Epithelial cell of proximal tubule (primary cell): ENCODE measurements around the gene SLC15A1. TPM values are rescaled to one million over a fixed set of nuclear protein-coding genes. Genes with fewer than 3 reads are reported as not detected.

Experiments
- DNase-seq: peaks from one replicate; pipeline ENCODE4 v3.0.0-alpha.2; 2011; ENCODE audit warnings: low read depth
- H3K4me3 ChIP-seq: 2 replicates; pipeline ENCODE4 v1.5.1; 2011; ENCODE audit warnings: low read depth, mild to moderate bottlenecking, low read length
- CTCF ChIP-seq: conservative IDR thresholded peaks from 2 replicates; pipeline ENCODE4 v1.5.1; 2012; ENCODE audit warnings: low read depth, mild to moderate bottlenecking, low read length
- total RNA-seq: library from RNA; depleted of rRNA; stranded (reverse); fragments of >200 nt; gene quantifications from 2 replicates; pipeline ENCODE4 v1.2.3, GENCODE V29; 2015

Gene SLC15A1
- total RNA-seq, 1 donor from 2014 or later: 4.6 TPM

- DNase-seq: no peak
- TF ChIP-seq CTCF: no peak
- no peak overlapping the region for H3K4me3 ChIP-seq
Measured at GRCh38 chr13:98787173-98787572, 34.7 kb upstream of the SLC15A1 start.

DNA sequence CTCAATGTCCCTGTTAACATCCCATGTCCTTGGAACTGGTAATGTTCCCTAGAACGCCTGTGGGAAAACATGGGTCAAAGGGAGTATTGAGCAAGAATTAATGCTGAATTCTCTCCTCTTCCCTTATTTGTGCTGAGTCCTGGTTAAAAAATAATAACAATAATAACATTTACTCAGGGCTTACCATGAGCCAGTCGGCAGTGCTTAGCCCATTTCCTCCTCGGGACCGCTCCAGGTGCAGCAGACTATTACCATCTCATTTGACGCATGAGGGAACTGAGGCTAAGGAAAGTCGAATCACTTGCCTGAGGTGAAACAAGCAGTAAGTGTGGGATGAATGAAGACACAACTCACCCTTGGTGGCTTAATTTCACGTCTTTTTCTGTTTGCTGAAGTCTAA lies 33.6 kb upstream of the SLC15A1 start:
- DNase-seq: peak; percentile 36

DNA sequence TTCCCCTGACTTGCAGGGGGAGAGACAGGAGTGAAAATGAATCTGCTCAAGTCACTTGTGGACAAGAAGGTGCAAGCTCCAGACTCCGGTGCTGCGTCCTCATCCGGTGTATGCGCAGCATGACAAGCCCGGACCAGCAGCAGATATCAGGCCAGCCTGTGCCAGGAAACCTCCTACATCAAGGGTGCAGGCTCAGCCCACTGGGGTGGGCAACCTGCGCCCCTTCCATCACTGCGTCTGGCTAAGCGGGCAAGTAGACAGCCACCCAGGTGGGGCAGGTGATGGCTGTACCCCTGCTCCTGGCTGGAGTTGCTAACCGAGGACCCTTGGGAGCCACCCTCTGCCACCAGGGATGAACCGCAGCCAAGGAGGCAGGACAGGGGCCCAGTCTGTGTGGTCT lies 32.9 kb upstream of the SLC15A1 start:
- TF ChIP-seq CTCF: no peak
- no peak overlapping the region for H3K4me3 ChIP-seq
- DNase-seq: no peak

More for the DNA sequence above, 33.6 kb upstream of the SLC15A1 start:
- no peak for TF ChIP-seq CTCF
- H3K4me3 ChIP-seq: no peak overlapping the region

DNA sequence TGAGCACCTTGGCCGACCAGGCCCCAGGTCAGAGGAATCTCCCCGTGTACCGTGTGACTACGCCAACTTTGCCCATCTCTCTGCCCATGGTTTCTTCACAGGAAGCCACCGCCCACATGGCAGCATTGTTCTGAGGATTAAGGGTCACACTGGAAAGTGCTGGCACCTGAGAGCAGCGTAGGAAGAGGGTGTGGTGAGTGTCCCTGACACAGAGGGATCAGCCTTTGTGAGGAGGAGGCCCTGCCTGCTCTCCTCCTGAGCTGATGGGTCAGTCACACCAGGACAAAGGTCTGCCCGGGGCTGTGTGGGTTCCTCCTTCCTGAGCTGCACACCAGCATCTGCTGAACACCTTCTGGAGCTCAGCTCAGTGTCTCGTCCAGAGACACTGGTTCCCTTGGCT lies 32.2 kb upstream of the SLC15A1 start:
- DNase-seq: no peak
- H3K4me3 ChIP-seq: no peak overlapping the region
- no peak for TF ChIP-seq CTCF

DNA sequence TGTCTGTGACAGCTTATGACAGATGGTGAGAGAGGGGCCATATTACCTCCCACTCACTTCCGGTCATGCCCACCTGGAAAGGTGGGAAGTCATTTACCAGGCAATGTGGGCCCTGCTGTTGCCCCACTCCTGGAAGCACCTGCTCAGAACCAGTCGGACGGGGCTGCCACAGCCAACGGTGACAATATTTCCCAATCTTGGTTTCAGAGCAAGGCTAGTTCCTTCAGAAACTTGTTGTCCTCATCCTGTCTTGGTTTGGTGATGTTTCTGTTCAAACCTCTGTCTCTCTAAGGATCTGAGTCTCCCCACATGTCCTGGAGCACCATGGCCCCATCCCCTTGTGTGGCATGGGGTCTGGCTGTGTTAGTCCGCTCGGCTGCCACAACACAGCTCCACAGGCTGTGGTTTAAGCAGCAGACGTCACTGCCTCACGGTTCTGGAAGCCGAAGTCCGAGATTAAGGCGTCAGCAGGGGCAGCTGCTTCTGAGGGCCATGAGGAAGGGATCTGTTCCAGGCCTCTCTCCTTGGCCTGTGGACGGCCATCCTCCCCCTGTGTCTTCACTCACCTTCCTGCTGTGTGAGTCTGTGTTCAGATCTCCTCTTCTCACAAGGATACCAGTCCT lies 31.5 kb upstream of the SLC15A1 start:
- no peak overlapping the region for H3K4me3 ChIP-seq
- DNase-seq: no peak
- TF ChIP-seq CTCF: no peak

DNA sequence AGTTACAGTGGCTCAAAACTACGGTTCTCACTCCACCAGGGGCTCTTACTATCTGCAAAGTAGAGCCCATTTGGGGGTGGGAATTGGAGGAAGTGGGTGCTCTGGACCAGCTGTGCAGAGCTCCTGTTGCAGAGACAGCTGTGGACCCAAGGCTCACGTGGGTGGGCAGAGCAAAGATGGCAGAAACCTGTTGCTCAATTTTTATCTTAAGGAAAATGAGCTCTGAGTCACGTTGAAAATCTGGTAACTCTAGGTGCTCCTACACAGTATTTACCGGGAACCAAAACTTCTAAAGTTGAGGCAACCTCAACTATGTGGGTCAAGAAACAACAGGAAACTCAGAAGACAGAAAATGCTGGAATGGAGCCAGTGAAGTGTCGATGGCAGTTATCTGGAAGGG lies 30.2 kb upstream of the SLC15A1 start:
- TF ChIP-seq CTCF: no peak
- DNase-seq: no peak
- no peak overlapping the region for H3K4me3 ChIP-seq

GRCh38 chr13:98781905-98782304 lies 29.4 kb upstream of the SLC15A1 start:
- no peak for DNase-seq
- no peak for TF ChIP-seq CTCF
- no peak overlapping the region for H3K4me3 ChIP-seq
